Activated CD4-positive, CD25-positive, alpha-beta regulatory T cell treated with anti-CD3 and anti-CD28 coated beads, Interleukin-2, amount 50 U/mL, for 16 hours (primary cell): ENCODE results near the gene SHROOM3.
"Not testable (repeated sequence)": the region's sequence is repeated elsewhere in the genome, so short reads cannot be mapped to it uniquely, and the experiment has no call there.

Source experiments
- DNase-seq: peaks from one replicate; pipeline ENCODE4 v3.0.0-alpha.2; 2020; ENCODE audit warnings: low read depth, low spot score

The SHROOM3 gene

GRCh38 chr4:76696109-76696508 lies 261.1 kb downstream of the SHROOM3 start:
- DNase-seq = no peak

GRCh38 chr4:76697129-76697803 lies 262.2 kb downstream of the SHROOM3 start:
- DNase-seq = no peak

GRCh38 chr4:76698141-76698540 lies 263.1 kb downstream of the SHROOM3 start:
- no peak for DNase-seq

- no peak for DNase-seq
These were observed 264.8 kb downstream of the SHROOM3 start for GRCh38 chr4:76699751-76700310.

- no peak for DNase-seq
These were observed 267.6 kb downstream of the SHROOM3 start for GRCh38 chr4:76702440-76703122.

- DNase-seq = no peak
These were observed 268.1 kb downstream of the SHROOM3 start for GRCh38 chr4:76703123-76703490.

- DNase-seq = no peak
These were observed 268.6 kb downstream of the SHROOM3 start for GRCh38 chr4:76703676-76704075.

- DNase-seq = no peak
These were observed 269.3 kb downstream of the SHROOM3 start for GRCh38 chr4:76704133-76704881.

GRCh38 chr4:76705472-76705871 lies 270.4 kb downstream of the SHROOM3 start:
- DNase-seq = no peak

GRCh38 chr4:76706581-76706980 lies 271.6 kb downstream of the SHROOM3 start:
- DNase-seq = no peak

- no peak for DNase-seq
These were observed 274.1 kb downstream of the SHROOM3 start for GRCh38 chr4:76708971-76709771.

GRCh38 chr4:76709772-76710090 lies 274.7 kb downstream of the SHROOM3 start:
- no peak for DNase-seq

GRCh38 chr4:76712564-76712963 lies 277.5 kb downstream of the SHROOM3 start:
- DNase-seq = no peak

GRCh38 chr4:76714226-76714625 lies 279.2 kb downstream of the SHROOM3 start:
- DNase-seq = no peak

GRCh38 chr4:76716020-76716419 lies 281.0 kb downstream of the SHROOM3 start:
- no peak for DNase-seq

- no peak for DNase-seq
These were observed 281.6 kb downstream of the SHROOM3 start for GRCh38 chr4:76716658-76717057.

- no peak for DNase-seq
These were observed 282.4 kb downstream of the SHROOM3 start for GRCh38 chr4:76717431-76717830.

GRCh38 chr4:76718021-76718420 lies 283.0 kb downstream of the SHROOM3 start:
- DNase-seq = no peak

GRCh38 chr4:76718831-76719230 lies 283.8 kb downstream of the SHROOM3 start:
- DNase-seq = no peak

GRCh38 chr4:76720121-76720520 lies 285.1 kb downstream of the SHROOM3 start:
- no peak for DNase-seq

GRCh38 chr4:76722146-76722545 lies 287.1 kb downstream of the SHROOM3 start:
- DNase-seq = not testable (repeated sequence)

GRCh38 chr4:76722838-76723237 lies 287.8 kb downstream of the SHROOM3 start:
- DNase-seq = no peak
